Measurements from ENCODE around the gene ZNF768. TPM values are rescaled to one million over a fixed set of nuclear protein-coding genes. Genes with fewer than 3 reads are reported as not detected.

ZNF768 gene
- total and polyA plus RNA-seq, 2 experiments from 2014 or later: 8.3 to 43.0 TPM

GRCh38 chr16:30524575-30525568 lies 1.5 kb downstream of the ZNF768 start:
- DNase-seq (ENCODE audit: low spot score): no peak
- no peak overlapping the region; the same call in 1 of the 2 replicates for H3K4me3 ChIP-seq
- peaks cover 3% of the 10 kb centered on the region for H3K36me3 Mint-ChIP-seq (ENCODE audit: low read depth)
- no peaks in the 10 kb centered on the region for H3K9me2 ChIP-seq (ENCODE audit: insufficient read depth)
- no peaks in the 10 kb centered on the region for H3K36me3 ChIP-seq (ENCODE audit: insufficient read depth)
- peaks cover 16% of the 10 kb centered on the region for H3K4me1 Mint-ChIP-seq
- no peaks in the 10 kb centered on the region for H3K9me3 Mint-ChIP-seq
- H3K27me3 Mint-ChIP-seq (ENCODE audit: insufficient read depth, low read depth, poor library complexity): peaks cover 11% of the 10 kb centered on the region
- H3K79me2 ChIP-seq (replicated peaks; ENCODE audit: insufficient read depth): peaks cover 7% of the 10 kb centered on the region; the same call in 1 of the 2 replicates
- no peaks in the 10 kb centered on the region for H4K20me1 ChIP-seq (replicated peaks; ENCODE audit: insufficient read depth)
- H2AFZ ChIP-seq: no peak overlapping the region
- H3K27me3 ChIP-seq (ENCODE audit: insufficient read depth): no peaks in the 10 kb centered on the region
- H3K4me2 ChIP-seq: no peak overlapping the region
- H3K4me1 ChIP-seq (ENCODE audit: insufficient read depth): peaks cover 13% of the 10 kb centered on the region
- ATAC-seq: no peak
- no peak overlapping the region for H3K27ac Mint-ChIP-seq
- H3K4me3 Mint-ChIP-seq: peak overlapping the region; percentile 37; the same call in 2 of the 3 replicates
- TF ChIP-seq ZNF462 (CRISPR knock-in tag; IDR thresholded peaks at IDR 0.05) (no peak), ZNF331 (CRISPR knock-in tag; IDR thresholded peaks at IDR 0.05; ENCODE audit: low read depth) (no peak), JUNB (IDR thresholded peaks at IDR 0.05; ENCODE audit: unreplicated experiment) (no peak), REST (IDR thresholded peaks at IDR 0.05; ENCODE audit: unreplicated experiment) (no peak), POLR2AphosphoS5 (IDR thresholded peaks at IDR 0.05; ENCODE audit: low read depth) (no peak; the same call in 1 of the 2 replicates), NANOG (IDR thresholded peaks at IDR 0.05; ENCODE audit: borderline replicate concordance) (no peak), EZH2phosphoT487 (IDR thresholded peaks at IDR 0.05; ENCODE audit: unreplicated experiment) (no peak), STAT1 (IDR thresholded peaks at IDR 0.05; ENCODE audit: unreplicated experiment) (no peak), ETS1 (IDR thresholded peaks at IDR 0.05) (no peak), CTCF (conservative IDR thresholded peaks at IDR 0.05; ENCODE audit: low read depth in 2 of 2) (no peak), ZNF114 (CRISPR knock-in tag; IDR thresholded peaks at IDR 0.05) (no peak), EZH2 (IDR thresholded peaks at IDR 0.05; ENCODE audit: low read depth, unreplicated experiment) (no peak), CREB1 (CRISPR knock-in tag; IDR thresholded peaks at IDR 0.05; ENCODE audit: low read depth) (no peak)
- peaks cover 15% of the 10 kb centered on the region; the same call in 1 of the 2 replicates for H3F3A ChIP-seq (replicated peaks; ENCODE audit: low read depth)
- no peak overlapping the region for H3K27ac ChIP-seq (ENCODE audit: low read depth)

Data from GM23338 (cell line).